ENCODE measurements around the gene WDR27. TPM values are rescaled to one million over a fixed set of nuclear protein-coding genes. Genes with fewer than 3 reads are reported as not detected.

Gene WDR27
- polyA plus RNA-seq, 2 of the 4 experiments (the other 2 are of a cell fraction) = 18.9 to 36.1 TPM

- TF ChIP-seq, protein P1, sequence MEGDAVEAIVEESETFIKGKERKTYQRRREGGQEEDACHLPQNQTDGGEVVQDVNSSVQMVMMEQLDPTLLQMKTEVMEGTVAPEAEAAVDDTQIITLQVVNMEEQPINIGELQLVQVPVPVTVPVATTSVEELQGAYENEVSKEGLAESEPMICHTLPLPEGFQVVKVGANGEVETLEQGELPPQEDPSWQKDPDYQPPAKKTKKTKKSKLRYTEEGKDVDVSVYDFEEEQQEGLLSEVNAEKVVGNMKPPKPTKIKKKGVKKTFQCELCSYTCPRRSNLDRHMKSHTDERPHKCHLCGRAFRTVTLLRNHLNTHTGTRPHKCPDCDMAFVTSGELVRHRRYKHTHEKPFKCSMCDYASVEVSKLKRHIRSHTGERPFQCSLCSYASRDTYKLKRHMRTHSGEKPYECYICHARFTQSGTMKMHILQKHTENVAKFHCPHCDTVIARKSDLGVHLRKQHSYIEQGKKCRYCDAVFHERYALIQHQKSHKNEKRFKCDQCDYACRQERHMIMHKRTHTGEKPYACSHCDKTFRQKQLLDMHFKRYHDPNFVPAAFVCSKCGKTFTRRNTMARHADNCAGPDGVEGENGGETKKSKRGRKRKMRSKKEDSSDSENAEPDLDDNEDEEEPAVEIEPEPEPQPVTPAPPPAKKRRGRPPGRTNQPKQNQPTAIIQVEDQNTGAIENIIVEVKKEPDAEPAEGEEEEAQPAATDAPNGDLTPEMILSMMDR (IDR thresholded peaks at IDR 0.05) = no peak
- TF ChIP-seq RARB (CRISPR knock-in tag; IDR thresholded peaks at IDR 0.05) = no peak
- TF ChIP-seq JUN (IDR thresholded peaks at IDR 0.05) = no peak
- no peak for TF ChIP-seq EP300 (IDR thresholded peaks at IDR 0.05)
- TF ChIP-seq, protein P2, sequence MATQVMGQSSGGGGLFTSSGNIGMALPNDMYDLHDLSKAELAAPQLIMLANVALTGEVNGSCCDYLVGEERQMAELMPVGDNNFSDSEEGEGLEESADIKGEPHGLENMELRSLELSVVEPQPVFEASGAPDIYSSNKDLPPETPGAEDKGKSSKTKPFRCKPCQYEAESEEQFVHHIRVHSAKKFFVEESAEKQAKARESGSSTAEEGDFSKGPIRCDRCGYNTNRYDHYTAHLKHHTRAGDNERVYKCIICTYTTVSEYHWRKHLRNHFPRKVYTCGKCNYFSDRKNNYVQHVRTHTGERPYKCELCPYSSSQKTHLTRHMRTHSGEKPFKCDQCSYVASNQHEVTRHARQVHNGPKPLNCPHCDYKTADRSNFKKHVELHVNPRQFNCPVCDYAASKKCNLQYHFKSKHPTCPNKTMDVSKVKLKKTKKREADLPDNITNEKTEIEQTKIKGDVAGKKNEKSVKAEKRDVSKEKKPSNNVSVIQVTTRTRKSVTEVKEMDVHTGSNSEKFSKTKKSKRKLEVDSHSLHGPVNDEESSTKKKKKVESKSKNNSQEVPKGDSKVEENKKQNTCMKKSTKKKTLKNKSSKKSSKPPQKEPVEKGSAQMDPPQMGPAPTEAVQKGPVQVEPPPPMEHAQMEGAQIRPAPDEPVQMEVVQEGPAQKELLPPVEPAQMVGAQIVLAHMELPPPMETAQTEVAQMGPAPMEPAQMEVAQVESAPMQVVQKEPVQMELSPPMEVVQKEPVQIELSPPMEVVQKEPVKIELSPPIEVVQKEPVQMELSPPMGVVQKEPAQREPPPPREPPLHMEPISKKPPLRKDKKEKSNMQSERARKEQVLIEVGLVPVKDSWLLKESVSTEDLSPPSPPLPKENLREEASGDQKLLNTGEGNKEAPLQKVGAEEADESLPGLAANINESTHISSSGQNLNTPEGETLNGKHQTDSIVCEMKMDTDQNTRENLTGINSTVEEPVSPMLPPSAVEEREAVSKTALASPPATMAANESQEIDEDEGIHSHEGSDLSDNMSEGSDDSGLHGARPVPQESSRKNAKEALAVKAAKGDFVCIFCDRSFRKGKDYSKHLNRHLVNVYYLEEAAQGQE (IDR thresholded peaks at IDR 0.05) = no peak
- TF ChIP-seq BHLHE40 (IDR thresholded peaks at IDR 0.05; ENCODE audit: low read depth, low read length) = no peak
- TF ChIP-seq HOXB5 (CRISPR knock-in tag; IDR thresholded peaks at IDR 0.05) = no peak
- TF ChIP-seq HDAC2 (IDR thresholded peaks at IDR 0.05) = no peak
- no peak for TF ChIP-seq E2F6 (IDR thresholded peaks at IDR 0.05; ENCODE audit: borderline replicate concordance, low read depth)
Measured at GRCh38 chr6:169660751-169661390, 41.0 kb downstream of the WDR27 start (continued).

GRCh38 chr6:169659820-169660610 lies 41.8 kb downstream of the WDR27 start:
- Histone ChIP-seq H3K4me3 (no peak overlapping the region), H3K9me3 (no peaks in the 10 kb centered on the region), H3K4me1 (no peaks in the 10 kb centered on the region), H3K4me2 (no peak overlapping the region), H3K27ac (no peak overlapping the region)
- ATAC-seq = no peak
- CTCF ChIA-PET = no interaction called here
- 95% methylated on average over 16 of the region's 26 CpGs for WGBS (ENCODE audit: missing lambda C conversion rate)
- FAIRE-seq = no peak
- TF ChIP-seq HEYL (CRISPR knock-in tag; IDR thresholded peaks at IDR 0.05) (no peak), CBX8 (IDR thresholded peaks at IDR 0.05) (no peak)
- DNase-seq (ENCODE audit: low read depth in 1 of 2, low spot score in 1 of 2) = no peak
- POLR2A ChIA-PET = no interaction called here

- ATAC-seq (no peak), DNase-seq (ENCODE audit: low read depth in 1 of 2, low spot score in 1 of 2) (no peak), FAIRE-seq (no peak)
- ChIA-PET CTCF (interaction anchor here (1.1 kb wide), 1 partner anchor 11 kb away, joined by 3 read pairs; no protein-coding TSS in a partner anchor), POLR2A (no interaction called here)
- Histone ChIP-seq H3K27ac (no peak overlapping the region), H3K4me1 (no peaks in the 10 kb centered on the region), H3K9me3 (no peaks in the 10 kb centered on the region), H3K4me2 (no peak overlapping the region), H3K4me3 (no peak overlapping the region)
- TF ChIP-seq, protein P1 (IDR thresholded peaks at IDR 0.05) = no peak
- TF ChIP-seq CEBPB (IDR thresholded peaks at IDR 0.05) (no peak), USF2 (IDR thresholded peaks at IDR 0.05) (no peak), HOXA7 (CRISPR knock-in tag; IDR thresholded peaks at IDR 0.05) (no peak), RNF2 (IDR thresholded peaks at IDR 0.05; ENCODE audit: borderline replicate concordance, low read depth) (no peak), BHLHE40 (IDR thresholded peaks at IDR 0.05; ENCODE audit: low read depth, low read length) (no peak), BCL3 (IDR thresholded peaks at IDR 0.05) (no peak), TFCP2L1 (CRISPR knock-in tag; IDR thresholded peaks at IDR 0.05) (no peak), HOXB13 (CRISPR knock-in tag; IDR thresholded peaks at IDR 0.05; ENCODE audit: low read depth) (no peak), MAZ (IDR thresholded peaks at IDR 0.05; ENCODE audit: borderline replicate concordance, low read depth, low read length) (no peak), CBX8 (IDR thresholded peaks at IDR 0.05) (no peak), MYC (IDR thresholded peaks at IDR 0.05; ENCODE audit: borderline replicate concordance, low read length) (no peak), EP300 (IDR thresholded peaks at IDR 0.05) (no peak), FOSL2 (IDR thresholded peaks at IDR 0.05) (no peak), FOSL2 (CRISPR knock-in tag; IDR thresholded peaks at IDR 0.05) (no peak), HEYL (CRISPR knock-in tag; IDR thresholded peaks at IDR 0.05) (no peak), KDM1A (IDR thresholded peaks at IDR 0.05; ENCODE audit: low read depth) (no peak)
- WGBS (ENCODE audit: missing lambda C conversion rate) = 97% methylated on average over 3 of the region's 13 CpGs
Measured at GRCh38 chr6:169657284-169657610, 44.6 kb downstream of the WDR27 start.
